Gastroesophageal sphincter (tissue), 3 donors: ENCODE results near the gene NUDT9.

ENCODE experiments used
- EP300 ChIP-seq: sonication (generic); formaldehyde crosslinking; IDR thresholded peaks from one replicate; pipeline ENCODE4 v1.6.1; 2017; ENCODE audit warnings: antibody characterized with exemption, mild to moderate bottlenecking
- POLR2A ChIP-seq, 2 donors: fragments of 450-650 bp; IDR thresholded peaks; one replicate each; pipeline ENCODE4 v1.6.1; 2017; ENCODE audit warnings: antibody characterized with exemption in 2 of 2, mild to moderate bottlenecking in 2 of 2, moderate library complexity in 1 of 2
- POLR2AphosphoS5 ChIP-seq: sonication (generic); formaldehyde crosslinking; IDR thresholded peaks from one replicate; pipeline ENCODE4 v1.6.1; 2017; ENCODE audit warnings: antibody characterized with exemption
- TF ChIP-seq, protein P1 (sequence below), 4 experiments: fragments of 200-600 bp in 2 of 4; fragments of 450-650 bp in 2 of 4; sonication (generic) in 1 of 4; IDR thresholded peaks; one replicate each; pipeline ENCODE4 v1.5.1; 2017 to 2019; ENCODE audit warnings: antibody characterized with exemption in 4 of 4, mild to moderate bottlenecking in 2 of 4, moderate library complexity in 2 of 4

DNA sequence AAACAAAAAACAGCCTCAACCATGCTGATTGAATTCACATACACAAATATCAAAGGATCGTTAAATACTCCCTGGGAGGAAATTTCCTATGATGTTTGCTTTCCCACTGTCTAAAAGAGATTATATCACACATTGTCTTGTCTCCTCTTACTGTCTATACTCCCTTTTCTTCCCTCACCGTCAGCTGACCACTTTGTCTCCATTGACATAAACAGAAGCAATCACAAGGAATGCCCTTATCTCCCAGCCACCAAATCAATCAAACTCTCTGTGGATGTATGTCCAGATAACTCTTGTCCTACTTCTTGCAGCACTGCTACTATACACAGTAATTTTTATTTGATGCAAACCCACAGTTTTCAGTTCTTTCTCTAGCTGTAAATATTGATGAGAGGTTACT lies 12.2 kb upstream of the NUDT9 start:
- TF ChIP-seq, protein P1, sequence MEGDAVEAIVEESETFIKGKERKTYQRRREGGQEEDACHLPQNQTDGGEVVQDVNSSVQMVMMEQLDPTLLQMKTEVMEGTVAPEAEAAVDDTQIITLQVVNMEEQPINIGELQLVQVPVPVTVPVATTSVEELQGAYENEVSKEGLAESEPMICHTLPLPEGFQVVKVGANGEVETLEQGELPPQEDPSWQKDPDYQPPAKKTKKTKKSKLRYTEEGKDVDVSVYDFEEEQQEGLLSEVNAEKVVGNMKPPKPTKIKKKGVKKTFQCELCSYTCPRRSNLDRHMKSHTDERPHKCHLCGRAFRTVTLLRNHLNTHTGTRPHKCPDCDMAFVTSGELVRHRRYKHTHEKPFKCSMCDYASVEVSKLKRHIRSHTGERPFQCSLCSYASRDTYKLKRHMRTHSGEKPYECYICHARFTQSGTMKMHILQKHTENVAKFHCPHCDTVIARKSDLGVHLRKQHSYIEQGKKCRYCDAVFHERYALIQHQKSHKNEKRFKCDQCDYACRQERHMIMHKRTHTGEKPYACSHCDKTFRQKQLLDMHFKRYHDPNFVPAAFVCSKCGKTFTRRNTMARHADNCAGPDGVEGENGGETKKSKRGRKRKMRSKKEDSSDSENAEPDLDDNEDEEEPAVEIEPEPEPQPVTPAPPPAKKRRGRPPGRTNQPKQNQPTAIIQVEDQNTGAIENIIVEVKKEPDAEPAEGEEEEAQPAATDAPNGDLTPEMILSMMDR (IDR thresholded peaks at IDR 0.05): no peak
- TF ChIP-seq POLR2AphosphoS5 (no peak), POLR2A (IDR thresholded peaks at IDR 0.05) (no peak), EP300 (no peak)
